Spleen (tissue), 7 donors: ENCODE results near the gene ACADL.

Experiments
- CTCF ChIP-seq, 11 experiments: fragments of 200-600 bp in 7 of 11; fragments of 450-650 bp in 4 of 11; sonication (generic) in 4 of 11; IDR thresholded peaks in 8 of 11; conservative IDR thresholded peaks in 3 of 11; 1 replicate in 7 of 11; 2 replicates in 4 of 11; pipeline versions ENCODE4 v1.4.0 to v1.8.0; 2016 to 2021; ENCODE audit warnings: antibody characterized with exemption in 11 of 11, inconsistent platforms in 4 of 11, mild to moderate bottlenecking in 1 of 11
- POLR2A ChIP-seq, 3 donors: fragments of 450-650 bp; IDR thresholded peaks; one replicate each; pipeline ENCODE4 v1.5.1; 2017; ENCODE audit warnings: antibody characterized with exemption in 3 of 3, mild to moderate bottlenecking in 1 of 3
- donor health status: DM: no; HTN: no; CAD: no; lungs with moderate emphysema.
- donor health status: DM: no; HTN: no; CAD: no.
- donor health status: DM: no; HTN: no; CAD: no.

DNA sequence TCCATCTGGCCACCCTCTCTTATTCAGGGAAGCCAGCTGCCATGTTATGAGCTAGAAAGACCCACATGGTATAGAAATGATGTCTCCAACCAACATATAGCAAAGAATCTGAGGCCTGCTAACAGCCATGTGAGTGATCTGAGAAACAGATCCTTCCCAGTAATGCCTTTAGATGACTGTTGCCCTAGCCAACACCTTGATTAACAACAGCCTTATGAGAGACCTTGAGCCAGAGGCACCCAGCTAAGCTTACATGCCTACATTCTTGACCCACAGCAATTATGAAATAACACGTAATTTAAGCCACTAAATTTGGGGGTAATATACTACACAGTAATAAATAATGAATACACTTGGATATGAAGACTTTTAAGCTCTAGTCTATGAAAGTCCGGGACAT lies 67.0 kb downstream of the ACADL start:
- TF ChIP-seq POLR2A (IDR thresholded peaks at IDR 0.05) (no peak), CTCF (IDR thresholded peaks at IDR 0.05 in 8 of 11, conservative IDR thresholded peaks at IDR 0.05 in 3 of 11) (no peak)
